ENCODE data around the gene KCTD21. TPM values are rescaled to one million over a fixed set of nuclear protein-coding genes. Genes with fewer than 3 reads are reported as not detected.
"Not testable (repeated sequence)": the region's sequence is repeated elsewhere in the genome, so short reads cannot be mapped to it uniquely, and the experiment has no call there.

KCTD21 gene
- total RNA-seq, 1 donor from 2014 or later, result 3.7 TPM

DNA sequence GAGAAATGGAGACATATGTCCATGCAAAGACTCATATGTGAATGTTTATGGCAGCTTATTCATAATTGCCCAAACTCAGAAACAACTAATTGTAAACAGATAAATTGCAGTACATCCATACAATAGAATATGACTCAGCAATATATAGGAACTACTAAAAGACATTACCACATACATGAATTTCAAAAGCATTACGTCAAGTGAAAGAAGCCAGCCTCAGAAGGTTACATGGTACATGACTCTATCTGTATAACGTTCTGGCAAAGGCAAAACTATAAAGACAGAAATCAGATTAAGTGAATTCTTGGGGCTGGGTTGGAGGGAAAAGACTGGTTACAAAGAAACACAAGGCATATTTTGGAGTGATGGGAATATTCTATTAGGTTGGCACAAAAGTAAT is 7.2 kb downstream of the KCTD21 start:
- peaks cover 5% of the 10 kb centered on the region for H3K36me3 ChIP-seq (ENCODE audit: control insufficient read depth, insufficient read depth, low read length)
- TF ChIP-seq, protein P1, sequence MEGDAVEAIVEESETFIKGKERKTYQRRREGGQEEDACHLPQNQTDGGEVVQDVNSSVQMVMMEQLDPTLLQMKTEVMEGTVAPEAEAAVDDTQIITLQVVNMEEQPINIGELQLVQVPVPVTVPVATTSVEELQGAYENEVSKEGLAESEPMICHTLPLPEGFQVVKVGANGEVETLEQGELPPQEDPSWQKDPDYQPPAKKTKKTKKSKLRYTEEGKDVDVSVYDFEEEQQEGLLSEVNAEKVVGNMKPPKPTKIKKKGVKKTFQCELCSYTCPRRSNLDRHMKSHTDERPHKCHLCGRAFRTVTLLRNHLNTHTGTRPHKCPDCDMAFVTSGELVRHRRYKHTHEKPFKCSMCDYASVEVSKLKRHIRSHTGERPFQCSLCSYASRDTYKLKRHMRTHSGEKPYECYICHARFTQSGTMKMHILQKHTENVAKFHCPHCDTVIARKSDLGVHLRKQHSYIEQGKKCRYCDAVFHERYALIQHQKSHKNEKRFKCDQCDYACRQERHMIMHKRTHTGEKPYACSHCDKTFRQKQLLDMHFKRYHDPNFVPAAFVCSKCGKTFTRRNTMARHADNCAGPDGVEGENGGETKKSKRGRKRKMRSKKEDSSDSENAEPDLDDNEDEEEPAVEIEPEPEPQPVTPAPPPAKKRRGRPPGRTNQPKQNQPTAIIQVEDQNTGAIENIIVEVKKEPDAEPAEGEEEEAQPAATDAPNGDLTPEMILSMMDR (IDR thresholded peaks at IDR 0.05; ENCODE audit: insufficient read depth, low read length, severe bottlenecking), result no peak
- no peaks in the 10 kb centered on the region for H3K27me3 ChIP-seq (ENCODE audit: control insufficient read depth, insufficient read depth, low read length)
- DNase-seq (ENCODE audit: low read depth) (peak; percentile 89), FAIRE-seq (no peak)
- H3K4me3 ChIP-seq (ENCODE audit: low read depth, low read length), result no peak overlapping the region

DNA sequence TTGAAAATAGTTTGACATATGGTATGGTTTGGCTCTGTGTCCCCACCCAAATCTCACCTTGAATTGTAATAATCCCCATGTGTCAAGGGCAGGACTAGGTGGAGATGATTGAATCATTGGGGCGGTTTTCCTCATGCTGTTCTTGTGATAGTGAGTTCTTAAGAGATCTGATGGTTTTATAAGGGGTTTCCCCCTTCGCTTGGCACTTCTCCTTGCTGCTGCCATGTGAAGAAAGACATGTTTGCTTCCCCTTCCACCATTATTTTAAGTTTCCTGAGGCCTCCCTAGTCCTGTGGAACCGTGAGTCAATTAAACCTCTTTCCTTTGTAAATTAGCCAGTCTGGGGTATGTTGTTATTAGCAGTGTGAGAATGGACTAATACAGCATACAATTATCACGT is 7.7 kb downstream of the KCTD21 start:
- no peak overlapping the region for H3K4me3 ChIP-seq (ENCODE audit: low read depth, low read length)
- DNase-seq (ENCODE audit: low read depth), result no peak
- peaks cover 5% of the 10 kb centered on the region for H3K36me3 ChIP-seq (ENCODE audit: control insufficient read depth, insufficient read depth, low read length)
- no peaks in the 10 kb centered on the region for H3K27me3 ChIP-seq (ENCODE audit: control insufficient read depth, insufficient read depth, low read length)
- TF ChIP-seq, protein P1 (IDR thresholded peaks at IDR 0.05; ENCODE audit: insufficient read depth, low read length, severe bottlenecking), result no peak
- FAIRE-seq, result no peak

DNA sequence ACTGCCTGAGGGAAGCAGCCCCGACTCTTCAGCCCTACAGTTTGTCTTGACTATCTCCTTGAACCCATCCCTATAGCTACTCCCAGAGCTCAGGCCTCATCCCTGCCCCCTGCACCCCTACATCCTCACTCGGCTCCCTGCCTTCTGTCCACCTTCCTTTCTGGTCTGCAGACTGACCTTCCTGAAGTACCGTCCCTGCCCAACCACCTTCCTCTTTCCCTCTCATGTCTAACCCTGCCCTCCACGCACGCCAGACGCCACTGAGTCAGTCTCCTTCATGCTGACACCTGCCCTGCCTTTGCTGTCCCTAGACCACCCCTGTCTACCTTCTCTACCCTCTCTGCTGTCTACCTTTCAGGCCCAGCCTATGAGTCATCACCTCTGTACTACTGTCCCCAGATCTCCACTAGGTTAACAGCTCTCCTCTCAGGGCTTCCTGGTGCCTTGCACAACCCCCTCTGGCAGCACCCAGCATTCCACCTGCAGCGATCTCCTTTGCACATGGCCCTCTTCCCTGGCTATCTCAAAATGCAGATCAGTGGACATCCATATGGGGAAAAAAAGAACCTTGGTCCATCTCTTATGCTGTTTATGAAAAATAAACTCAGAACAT is 8.9 kb downstream of the KCTD21 start:
- H3K36me3 ChIP-seq (ENCODE audit: control insufficient read depth, insufficient read depth, low read length), result peaks cover 5% of the 10 kb centered on the region
- DNase-seq (ENCODE audit: low read depth) (peak; percentile 75), FAIRE-seq (no peak)
- TF ChIP-seq, protein P1 (IDR thresholded peaks at IDR 0.05; ENCODE audit: insufficient read depth, low read length, severe bottlenecking), result peak; percentile 5
- H3K4me3 ChIP-seq (ENCODE audit: low read depth, low read length), result no peak overlapping the region
- no peaks in the 10 kb centered on the region for H3K27me3 ChIP-seq (ENCODE audit: control insufficient read depth, insufficient read depth, low read length)

DNA sequence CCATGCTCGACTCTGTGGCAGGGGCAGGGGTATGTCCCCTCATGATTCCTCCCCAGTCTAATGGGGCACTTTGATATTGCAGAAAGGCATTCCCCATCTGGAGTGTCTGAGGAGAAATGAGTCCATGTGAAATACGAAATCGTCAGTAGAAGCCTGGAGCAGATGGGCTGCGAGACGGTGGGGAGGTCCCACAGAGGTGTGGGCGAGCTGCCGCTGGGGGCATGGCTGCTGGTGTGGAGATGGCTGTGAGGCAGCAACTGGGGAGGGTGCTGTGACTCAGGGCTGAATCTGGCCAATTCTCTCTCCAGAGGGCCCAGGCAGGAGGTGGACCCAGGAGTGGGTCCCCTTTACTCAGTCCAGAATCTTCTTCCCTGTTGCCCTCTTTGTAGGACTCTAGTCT is 11.2 kb downstream of the KCTD21 start:
- Histone ChIP-seq H3K36me3 (ENCODE audit: control insufficient read depth, insufficient read depth, low read length) (peaks cover 13% of the 10 kb centered on the region), H3K4me3 (ENCODE audit: low read depth, low read length) (no peak overlapping the region), H3K27me3 (ENCODE audit: control insufficient read depth, insufficient read depth, low read length) (no peaks in the 10 kb centered on the region)
- FAIRE-seq, result no peak
- TF ChIP-seq, protein P1 (IDR thresholded peaks at IDR 0.05; ENCODE audit: insufficient read depth, low read length, severe bottlenecking), result no peak
- DNase-seq (ENCODE audit: low read depth), result no peak

DNA sequence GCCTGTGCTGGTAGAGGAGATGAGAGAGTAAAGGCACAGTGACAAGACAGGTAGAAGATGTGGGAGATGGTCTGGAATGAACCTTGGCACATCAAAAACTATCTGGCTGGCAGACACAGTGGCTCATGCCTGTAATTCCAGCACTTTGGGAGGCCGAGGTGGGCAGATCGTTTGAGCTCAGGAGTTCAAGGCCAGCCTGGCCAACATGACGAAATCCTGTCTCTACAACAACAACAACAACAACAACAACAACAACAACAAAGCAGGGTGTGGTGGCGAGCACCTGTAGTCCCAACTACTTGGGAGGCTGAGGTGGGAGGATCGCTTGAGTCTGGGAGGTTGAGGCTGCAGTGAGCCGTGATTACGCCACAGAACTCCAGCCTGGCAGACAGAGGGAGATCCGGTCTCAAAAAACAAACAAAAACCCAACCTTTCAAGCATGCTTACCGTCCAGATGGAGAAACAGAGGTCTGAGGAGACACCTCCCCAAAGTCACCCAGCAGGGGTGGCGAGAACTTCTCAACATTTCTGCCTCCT is 11.8 kb downstream of the KCTD21 start:
- DNase-seq (ENCODE audit: low read depth) (no peak), FAIRE-seq (no peak)
- TF ChIP-seq, protein P1 (IDR thresholded peaks at IDR 0.05; ENCODE audit: insufficient read depth, low read length, severe bottlenecking), result no peak
- Histone ChIP-seq H3K27me3 (ENCODE audit: control insufficient read depth, insufficient read depth, low read length) (no peaks in the 10 kb centered on the region), H3K36me3 (ENCODE audit: control insufficient read depth, insufficient read depth, low read length) (peaks cover 13% of the 10 kb centered on the region), H3K4me3 (ENCODE audit: low read depth, low read length) (no peak overlapping the region)

DNA sequence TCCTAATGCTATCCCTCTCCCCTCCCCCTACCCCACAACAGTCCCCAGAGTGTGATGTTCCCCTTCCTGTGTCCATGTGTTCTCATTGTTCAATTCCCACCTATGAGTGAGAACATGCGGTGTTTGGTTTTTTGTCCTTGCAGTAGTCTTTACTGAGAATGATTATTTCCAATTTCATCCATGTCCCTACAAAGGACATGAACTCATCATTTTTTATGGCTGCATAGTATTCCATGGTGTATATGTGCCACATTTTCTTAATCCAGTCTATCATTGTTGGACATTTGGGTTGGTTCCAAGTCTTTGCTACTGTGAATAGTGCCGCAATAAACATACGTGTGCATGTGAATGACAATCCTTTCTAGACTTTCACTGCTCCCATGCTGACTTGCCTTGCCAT is 12.6 kb downstream of the KCTD21 start:
- H3K4me3 ChIP-seq (ENCODE audit: low read depth, low read length); DNase-seq (ENCODE audit: low read depth); H3K27me3 ChIP-seq (ENCODE audit: control insufficient read depth, insufficient read depth, low read length); FAIRE-seq: not testable (repeated sequence)
- peaks cover 13% of the 10 kb centered on the region for H3K36me3 ChIP-seq (ENCODE audit: control insufficient read depth, insufficient read depth, low read length)
